SH-SY5Y (cell line): ENCODE data around the gene EPB41L2.

Experiments
- GATA2 ChIP-seq: IDR thresholded peaks from 2 replicates; pipeline ENCODE4 v1.6.1; 2011; ENCODE audit warnings: mild to moderate bottlenecking, low read depth, low read length
- GATA3 ChIP-seq: IDR thresholded peaks from 2 replicates; pipeline ENCODE4 v1.6.1; 2011; ENCODE audit warnings: low read depth, mild to moderate bottlenecking, low read length, moderate library complexity

DNA sequence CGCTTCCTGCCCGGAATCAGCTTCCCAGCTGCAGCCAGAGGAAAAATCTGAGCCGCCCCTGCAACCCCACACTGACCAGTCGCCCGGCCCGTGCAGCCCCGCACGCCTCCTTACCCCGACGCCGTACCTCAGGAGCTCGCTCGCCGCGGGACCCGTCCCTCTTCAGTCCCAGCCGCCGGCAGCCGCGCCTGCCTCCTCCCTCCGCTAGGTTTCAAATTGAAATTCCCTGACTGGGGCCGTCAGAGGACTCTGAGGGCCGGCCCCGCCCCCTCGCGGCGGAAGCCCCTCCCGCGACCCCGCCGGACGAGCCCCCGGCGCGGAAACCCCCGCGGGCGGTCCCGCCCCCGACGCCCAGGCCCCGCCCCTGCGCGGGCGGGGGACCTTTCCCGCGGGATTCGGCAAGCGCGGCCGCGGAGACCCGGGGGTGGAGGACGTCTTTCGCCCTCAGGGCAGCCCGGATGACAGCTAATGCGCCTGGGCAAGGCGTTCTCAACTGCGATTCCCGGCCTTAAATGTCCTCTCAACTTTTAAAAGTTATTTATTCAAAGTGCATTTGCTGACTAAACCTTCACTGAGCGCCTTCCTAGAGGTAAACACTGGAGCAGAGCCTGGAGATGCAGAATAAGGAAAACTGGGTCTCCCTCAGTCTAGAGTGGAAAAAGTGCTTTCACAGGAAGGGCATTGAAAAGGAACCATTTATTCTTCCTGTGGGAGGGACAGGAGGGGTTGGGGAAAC, at the start of gene EPB41L2:
- TF ChIP-seq GATA2: no peak
- TF ChIP-seq GATA3: no peak
